Right lobe of liver (tissue), 4 donors: ENCODE measurements around the gene B3GALT6.

Source experiments
- CTCF ChIP-seq, 4 donors: fragments of 200-600 bp in 3 of 4; fragments of 450-650 bp in 1 of 4; IDR thresholded peaks; one replicate each; pipeline versions ENCODE4 v1.5.1 to v1.8.0; 2016 to 2022; ENCODE audit warnings: antibody characterized with exemption in 4 of 4, mild to moderate bottlenecking in 2 of 4
- POLR2A ChIP-seq: fragments of 450-650 bp; IDR thresholded peaks from one replicate; pipeline ENCODE4 v1.6.1; 2017; ENCODE audit warnings: antibody characterized with exemption, mild to moderate bottlenecking
- donor health status: DM: no; HTN: no; CAD: no.
- donor health status: DM: no; HTN: no; CAD: no.
- donor health status: DM: no; HTN: yes; CAD: no.

- no peak for TF ChIP-seq CTCF (IDR thresholded peaks at IDR 0.05)
- TF ChIP-seq POLR2A, result no peak
These were observed 4.2 kb downstream of the B3GALT6 start for GRCh38 chr1:1236176-1236763.
